ENCODE measurements around the gene SLC22A7.

- TF ChIP-seq ZNF24 (tag by site-specific recombination; IDR thresholded peaks at IDR 0.05) (no peak), CTCF (tag by site-specific recombination; IDR thresholded peaks at IDR 0.05) (no peak), ZBTB7A (tag by site-specific recombination; IDR thresholded peaks at IDR 0.05; ENCODE audit: low read depth) (no peak), ZNF610 (tag by site-specific recombination; IDR thresholded peaks at IDR 0.05; ENCODE audit: borderline replicate concordance) (no peak), ZBTB11 (tag by site-specific recombination; conservative IDR thresholded peaks at IDR 0.05; ENCODE audit: low read depth) (no peak), ZNF488 (tag by site-specific recombination; IDR thresholded peaks at IDR 0.05) (no peak), ZNF549 (tag by site-specific recombination; IDR thresholded peaks at IDR 0.05) (no peak), MYNN (tag by site-specific recombination; IDR thresholded peaks at IDR 0.05; ENCODE audit: borderline replicate concordance) (no peak), ZNF639 (tag by site-specific recombination; IDR thresholded peaks at IDR 0.05) (no peak), PRDM1 (tag by site-specific recombination; IDR thresholded peaks at IDR 0.05) (no peak)
Measured at GRCh38 chr6:43306086-43306485, 8.0 kb downstream of the SLC22A7 start.

Measured in HEK293 (cell line).